ENCODE results near the gene CACNA1H.
A peak's percentile ranks its signal among the peaks of the same experiment; 100 is the strongest.
"Not testable (repeated sequence)": the region's sequence is repeated elsewhere in the genome, so short reads cannot be mapped to it uniquely, and the experiment has no call there.

The CACNA1H gene

GRCh38 chr16:1175566-1176279, 22.8 kb downstream of the CACNA1H start:
- DNase-seq (ENCODE audit: low spot score): no peak

DNA sequence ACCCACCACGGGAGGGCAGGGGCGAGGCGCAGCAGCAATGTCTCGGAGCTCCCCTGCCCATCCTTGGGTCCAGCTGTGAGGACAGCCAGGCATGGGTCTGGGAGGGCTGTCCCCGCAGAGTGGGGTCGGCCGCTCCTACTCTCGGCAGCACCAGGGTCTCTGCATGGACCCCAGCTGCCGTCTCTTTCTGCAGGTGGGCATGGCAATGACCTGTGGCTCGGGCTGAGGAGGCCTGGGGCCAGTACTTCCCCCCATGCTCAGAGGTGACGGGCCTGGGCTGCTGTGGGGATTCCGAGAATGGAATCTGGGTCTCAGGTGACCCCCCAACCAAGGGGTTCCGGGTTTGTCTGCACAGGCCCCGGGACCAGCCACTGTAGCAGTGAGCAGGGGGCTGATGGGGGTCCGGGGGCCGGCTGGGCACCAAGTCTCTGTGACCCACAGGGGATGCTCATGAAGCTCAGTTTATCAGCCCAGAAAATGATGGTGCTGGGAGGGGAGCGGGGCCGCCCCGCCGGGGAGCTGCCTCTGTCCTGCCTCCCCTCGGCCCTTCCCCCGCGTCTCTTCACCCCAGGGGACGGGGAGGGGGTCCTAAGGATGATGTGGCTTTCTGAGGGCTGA, 23.5 kb downstream of the CACNA1H start:
- no peak for DNase-seq (ENCODE audit: low spot score)

GRCh38 chr16:1177053-1177452, 24.1 kb downstream of the CACNA1H start:
- no peak for DNase-seq (ENCODE audit: low spot score)

DNA sequence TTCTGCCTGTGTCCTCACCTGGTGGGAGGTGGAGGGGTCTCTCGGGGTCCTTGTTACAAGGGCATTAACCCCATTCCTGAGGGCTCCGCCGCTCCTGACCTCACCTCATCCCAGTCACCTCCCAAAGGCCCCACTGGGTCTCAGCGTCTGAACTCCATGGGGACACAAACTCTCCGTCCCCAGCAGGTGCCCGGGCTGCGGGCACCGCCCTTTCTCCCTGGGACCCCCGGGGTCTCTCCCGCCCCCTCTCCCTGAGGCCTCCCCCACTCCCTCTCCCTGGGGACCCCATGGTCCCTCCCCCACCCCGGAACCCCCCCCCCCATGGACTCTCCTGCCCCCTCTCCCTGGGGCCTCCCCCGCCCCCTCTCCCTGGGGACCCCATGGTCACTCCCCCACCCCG, 24.8 kb downstream of the CACNA1H start:
- DNase-seq (ENCODE audit: low spot score): no peak

GRCh38 chr16:1178295-1178910, 25.5 kb downstream of the CACNA1H start:
- DNase-seq (ENCODE audit: low spot score): no peak

DNA sequence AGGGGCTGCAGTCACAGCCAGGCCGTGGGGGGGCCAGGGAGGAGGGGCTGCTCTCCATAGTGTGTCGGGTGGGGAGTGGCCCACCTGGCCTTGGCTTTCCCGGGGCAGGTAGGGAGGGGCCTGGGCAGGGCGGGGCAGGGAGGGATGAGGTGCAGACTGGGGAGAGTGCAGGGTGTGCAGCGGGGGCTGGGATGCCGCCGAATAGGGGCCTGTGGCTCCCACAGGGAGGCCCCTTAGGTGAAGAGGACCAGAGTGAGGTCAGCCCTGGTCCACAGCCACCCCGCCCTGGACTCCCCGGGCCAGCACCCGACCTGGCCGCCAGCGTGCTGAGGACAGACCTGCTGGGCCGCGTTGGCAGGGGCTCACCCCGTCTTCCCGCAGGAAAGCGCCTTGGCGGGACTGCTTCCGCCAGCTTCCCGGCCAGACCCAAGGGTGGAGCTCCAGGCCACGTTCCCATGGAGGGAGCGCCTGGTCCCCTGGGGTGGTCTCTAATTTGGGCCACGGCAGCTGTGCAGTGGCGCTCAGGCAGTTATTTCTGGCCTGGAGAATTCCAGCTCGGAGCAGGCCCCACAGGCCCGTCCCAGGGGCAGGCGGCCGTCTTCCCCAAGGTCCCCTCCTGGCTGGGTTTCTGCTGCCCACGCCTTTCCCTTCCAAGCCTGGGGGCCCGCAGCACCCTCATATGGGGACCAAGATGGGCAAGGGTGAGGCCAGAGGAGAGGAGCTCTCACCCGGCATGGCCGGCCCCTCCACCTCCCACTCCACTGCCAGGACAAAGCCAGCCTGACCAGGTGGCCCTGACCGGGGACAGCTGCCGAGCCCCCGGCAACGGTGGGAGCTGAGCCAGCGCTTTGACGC, 27.9 kb downstream of the CACNA1H start:
- no peak for DNase-seq (ENCODE audit: low spot score)

DNA sequence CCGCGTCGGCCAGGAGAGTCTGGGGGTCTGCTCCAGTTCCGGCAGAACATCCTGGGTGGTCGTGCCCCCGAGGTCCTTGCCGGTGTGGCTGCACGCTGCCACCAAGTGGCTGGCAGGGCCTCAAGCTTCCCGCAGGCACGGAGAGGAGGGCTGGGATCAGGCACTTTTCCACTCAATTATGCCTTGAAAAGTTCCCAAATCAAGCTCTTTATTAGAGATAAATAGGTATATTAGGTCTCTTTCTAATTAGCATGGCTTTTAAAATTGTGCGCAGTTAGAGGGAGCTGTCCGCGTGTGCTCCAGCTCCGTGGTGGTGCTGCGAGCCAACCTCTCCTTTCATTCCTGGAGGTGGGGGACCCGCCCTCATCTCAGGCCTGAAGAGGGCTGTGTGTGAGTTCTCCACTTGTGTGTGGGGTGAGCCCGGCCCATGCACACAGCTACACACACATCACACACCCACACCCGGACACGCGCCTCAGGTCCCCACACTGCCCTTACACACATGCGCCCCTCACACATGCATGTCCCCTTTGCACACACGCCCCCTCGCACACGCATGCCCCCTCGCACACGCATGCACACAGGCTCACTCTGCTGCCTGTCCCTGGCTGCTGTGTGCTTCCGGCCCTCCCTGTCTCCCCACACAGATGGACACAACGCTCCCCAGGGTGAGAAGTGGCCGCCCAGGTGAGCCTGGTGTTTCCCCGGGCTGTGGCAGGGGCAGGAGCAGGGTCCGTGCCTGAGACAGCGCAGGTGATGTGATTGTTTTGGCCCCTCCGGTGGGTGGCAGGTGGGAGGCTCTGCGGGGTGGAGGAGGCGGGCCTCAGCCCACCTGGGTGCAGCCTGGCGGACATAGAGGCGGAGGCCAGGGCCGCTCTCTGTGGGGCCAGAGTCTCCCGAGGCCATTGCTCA, 28.8 kb downstream of the CACNA1H start:
- no peak for DNase-seq (ENCODE audit: low spot score)

DNA sequence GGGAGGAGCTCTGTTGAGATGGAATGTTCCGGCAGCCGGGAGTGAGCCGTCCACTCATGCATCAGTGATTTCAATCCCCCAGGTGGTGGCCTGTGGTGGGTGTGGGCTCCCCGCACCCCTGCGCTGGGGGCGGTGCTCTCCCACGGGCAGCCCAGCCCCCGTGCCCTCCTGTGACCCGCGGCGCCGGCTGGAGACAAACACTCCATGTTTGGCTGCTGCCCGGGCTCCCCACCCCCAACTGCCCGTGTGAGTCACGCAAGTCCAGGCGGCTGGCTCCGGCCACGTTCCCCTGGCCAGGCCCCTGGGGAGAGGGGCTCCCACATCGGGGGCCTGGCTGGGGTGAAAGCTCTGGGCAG, 29.4 kb downstream of the CACNA1H start:
- peak; percentile 86 for DNase-seq (ENCODE audit: low spot score)

DNA sequence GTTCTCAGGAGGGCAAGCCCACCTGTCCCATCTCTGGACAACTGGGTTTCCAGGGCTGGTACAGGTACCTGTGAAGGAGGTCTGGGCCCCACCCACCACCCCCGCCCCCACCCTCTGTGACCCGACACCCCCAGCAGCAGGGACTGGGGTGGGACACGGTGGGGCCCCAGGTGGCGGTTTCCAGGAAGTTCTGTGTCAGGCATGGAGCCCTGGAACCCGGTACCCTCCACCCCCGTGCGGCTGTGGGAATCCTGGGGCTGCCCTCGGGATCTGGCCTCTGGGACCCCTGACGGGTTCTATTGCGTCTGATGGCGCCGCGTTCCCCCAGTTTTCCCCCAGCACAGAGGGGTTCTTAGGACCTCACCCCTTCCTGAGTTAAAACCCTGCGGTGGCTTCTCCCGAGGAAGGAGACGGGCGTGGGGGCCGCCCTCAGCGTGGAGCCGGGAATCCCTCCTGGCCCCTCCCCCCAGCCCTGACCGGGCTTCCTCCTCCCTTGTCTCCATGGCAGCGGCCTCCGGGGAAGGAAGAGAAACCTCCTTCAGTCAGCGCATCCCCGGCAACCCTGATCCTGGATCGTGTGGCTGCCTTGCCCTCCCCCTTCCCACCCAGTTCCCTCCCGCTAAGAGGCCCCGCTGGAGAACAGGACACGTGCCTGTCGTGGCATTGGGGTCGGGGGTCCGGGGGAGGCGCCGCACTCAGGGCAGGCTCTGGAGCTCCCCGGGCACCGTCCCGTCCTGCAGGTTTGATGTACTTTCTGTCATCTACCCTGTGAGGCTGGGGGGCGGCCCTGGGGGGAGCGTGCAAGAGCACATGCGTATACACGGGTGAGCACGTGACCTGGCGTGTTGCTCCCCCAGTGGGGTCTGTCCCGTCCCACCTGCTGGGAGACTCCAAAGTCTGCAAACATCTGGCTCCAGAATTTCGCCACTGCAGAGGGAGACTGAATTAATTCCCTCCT, 30.3 kb downstream of the CACNA1H start:
- peak; percentile 83 for DNase-seq (ENCODE audit: low spot score)

DNA sequence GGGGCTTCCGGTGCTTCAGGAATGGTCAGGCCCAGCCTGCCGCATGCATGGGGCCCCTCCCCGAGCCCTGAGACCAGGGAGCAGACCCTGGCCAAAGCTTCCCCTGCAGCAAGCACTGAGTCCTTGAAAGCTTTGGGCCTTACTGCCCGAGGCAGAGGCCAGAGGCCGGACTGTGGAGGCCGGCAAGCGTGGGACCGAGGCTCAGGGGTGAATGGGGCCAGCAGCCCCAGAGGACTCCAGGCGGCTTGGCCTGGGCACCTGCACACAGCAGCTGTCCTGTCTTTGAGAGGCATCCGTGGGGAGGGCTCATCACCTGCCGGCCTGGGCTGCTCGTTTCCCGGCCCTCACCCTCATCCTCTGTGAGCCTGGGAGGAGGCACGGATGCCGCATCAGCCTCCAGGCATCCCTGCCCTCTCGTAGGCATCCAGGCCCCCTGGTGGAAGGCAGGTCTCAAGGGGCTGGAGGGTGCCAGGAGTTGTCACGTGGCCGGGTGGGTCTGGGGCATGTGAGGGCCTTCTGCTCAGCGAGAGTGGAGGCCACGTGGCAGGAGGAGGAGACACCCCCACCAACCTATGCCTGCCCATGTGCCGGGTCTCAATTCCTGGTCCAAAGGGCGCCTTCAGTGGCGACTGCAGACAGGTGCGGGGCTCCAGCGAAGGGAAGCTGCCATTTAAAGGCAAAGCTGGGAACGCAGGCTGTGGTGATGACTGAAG, 31.4 kb downstream of the CACNA1H start:
- no peak for DNase-seq (ENCODE audit: low spot score)

DNA sequence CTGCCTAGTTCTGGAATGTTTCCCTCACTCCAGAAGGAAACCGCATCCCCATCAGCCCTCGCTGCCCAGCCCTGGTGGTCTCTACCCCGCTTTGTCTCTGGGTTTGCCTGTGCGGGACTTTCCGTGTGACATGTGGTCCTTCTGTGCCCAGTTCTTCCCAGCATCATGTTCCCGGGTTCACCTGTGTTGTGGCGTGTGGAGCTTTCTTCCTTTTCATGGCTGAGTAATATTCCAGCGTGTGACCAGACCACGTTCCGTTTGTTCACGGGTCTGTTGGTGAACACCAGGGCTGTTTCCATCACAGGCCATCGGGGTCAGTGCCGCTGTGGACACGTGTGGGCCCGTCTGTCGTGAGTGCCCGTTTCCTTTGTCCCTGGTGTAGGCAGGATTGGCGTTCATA, 32.1 kb downstream of the CACNA1H start:
- DNase-seq (ENCODE audit: low spot score): no peak

DNA sequence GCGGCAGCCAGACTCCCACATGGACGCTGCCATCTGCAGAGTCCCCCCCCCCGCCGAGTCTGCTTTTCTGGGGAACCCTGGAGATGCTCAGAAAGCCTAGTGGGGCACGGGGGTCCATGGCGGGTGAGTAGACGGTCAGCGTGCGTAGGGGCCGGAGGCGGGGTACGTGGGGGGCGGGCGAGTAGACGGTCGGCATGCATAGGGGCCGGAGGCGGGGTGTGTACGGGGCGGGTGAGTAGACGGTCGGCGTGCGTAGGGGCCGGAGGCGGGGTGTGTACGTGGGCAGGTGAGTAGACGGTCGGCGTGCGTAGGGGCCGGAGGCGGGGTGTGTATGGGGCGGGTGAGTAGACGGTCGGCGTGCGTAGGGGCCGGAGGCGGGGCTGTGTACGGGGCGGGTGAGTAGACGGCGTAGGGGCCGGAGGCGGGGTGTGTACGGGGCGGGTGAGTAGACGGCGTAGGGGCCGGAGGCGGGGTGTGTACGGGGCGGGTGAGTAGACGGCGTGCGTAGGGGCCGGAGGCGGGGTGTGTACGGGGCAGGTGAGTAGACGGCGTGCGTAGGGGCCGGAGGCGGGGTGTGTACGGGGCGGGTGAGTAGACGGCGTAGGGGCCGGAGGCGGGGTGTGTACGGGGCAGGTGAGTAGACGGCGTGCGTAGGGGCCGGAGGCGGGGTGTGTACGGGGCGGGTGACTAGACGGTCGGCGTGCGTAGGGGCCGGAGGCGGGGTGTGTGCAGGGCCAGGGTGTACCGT, 32.7 kb downstream of the CACNA1H start:
- not testable (repeated sequence) for DNase-seq (ENCODE audit: low spot score)

DNA sequence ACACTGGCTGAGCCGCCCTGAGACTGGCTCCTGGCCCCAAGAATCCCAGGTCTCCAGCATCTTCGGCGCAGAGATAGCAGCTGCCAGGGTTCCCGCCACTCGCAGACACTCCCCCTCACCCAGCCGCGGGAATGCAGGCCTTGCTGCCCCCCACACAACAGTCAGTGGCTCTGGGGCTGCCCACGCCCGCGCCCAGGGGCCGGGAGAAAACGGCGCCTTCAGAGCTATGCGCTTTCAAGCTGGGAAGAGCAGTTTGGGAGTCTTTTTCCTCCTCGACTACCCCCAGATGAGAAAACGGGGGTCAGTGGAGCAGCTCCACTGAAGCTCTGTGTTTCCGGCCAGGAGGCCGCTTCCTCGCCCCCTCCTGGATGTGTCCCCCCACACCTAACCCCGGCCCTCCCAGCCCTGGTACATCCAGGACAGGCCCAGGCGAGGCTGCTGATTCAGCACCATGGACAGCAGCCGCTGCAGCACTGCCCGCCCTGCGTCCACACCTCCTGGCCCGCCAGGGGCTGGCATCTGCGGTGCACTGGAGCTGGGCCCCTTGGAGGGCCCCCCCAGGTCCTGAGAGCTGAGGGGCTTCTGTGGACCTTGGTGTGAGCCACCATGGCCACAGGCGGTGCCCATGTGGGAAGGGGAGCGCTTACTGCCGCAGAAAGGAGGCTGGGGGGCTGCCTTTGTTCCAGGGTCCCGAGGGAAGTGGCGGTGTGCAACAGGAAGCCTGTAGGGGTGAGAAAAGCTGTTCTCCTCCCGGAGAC, 35.7 kb downstream of the CACNA1H start:
- DNase-seq (ENCODE audit: low spot score): peak; percentile 88

GRCh38 chr16:1189455-1189854, 36.5 kb downstream of the CACNA1H start:
- DNase-seq (ENCODE audit: low spot score): no peak

- DNase-seq (ENCODE audit: low spot score): not testable (repeated sequence)
Observed at GRCh38 chr16:1190789-1191188, 37.9 kb downstream of the CACNA1H start.

DNA sequence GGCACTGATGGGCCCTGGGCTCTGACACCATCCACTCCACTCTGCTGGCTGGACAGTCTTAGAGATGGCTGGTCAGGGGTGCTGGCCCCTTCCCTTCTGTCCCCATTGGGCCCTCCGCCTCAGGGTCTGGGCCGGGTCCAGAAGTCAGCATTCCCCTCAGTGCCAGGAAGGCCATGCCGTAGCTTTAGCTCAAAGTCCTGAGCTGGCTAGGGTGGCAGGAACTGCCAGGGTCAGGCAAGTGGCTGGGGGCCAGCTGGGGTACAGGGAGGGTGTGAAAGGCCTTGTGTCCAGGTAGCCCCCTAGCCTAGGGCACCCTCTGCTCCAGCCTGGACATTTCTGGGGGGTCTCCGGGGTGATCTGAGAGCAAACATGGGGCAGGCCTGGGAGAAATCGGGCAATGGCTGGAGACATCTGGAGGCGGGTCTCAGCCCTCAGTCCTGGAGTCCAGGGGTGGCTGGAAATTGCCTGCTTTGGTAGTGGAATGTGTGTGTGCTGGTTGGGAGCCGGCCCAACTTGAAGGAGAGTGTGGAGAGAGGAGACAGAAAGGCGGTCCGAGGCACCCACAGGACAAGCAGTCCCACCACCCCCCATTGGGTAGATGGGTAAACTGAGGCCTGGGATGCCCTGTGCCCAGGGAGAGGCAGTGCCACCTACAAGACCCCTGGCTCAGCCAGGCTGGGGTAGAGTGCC, 39.6 kb downstream of the CACNA1H start:
- DNase-seq (ENCODE audit: low spot score): no peak

GRCh38 chr16:1193143-1193824, 40.4 kb downstream of the CACNA1H start:
- DNase-seq (ENCODE audit: low spot score): no peak

Data from GM03348 (cell line).